HCT116 (cell line): ENCODE data around the gene ZNF579. TPM values are rescaled to one million over a fixed set of nuclear protein-coding genes. Genes with fewer than 3 reads are reported as not detected.
A peak's percentile ranks its signal among the peaks of the same experiment; 100 is the strongest.

Experiments used
- ATAC-seq: fragments of 200-7000 bp; cut with Tn5 transposase; 2 replicates; pipeline ENCODE4 v1.9.1; 2020; ENCODE audit warnings: mild to moderate bottlenecking, moderate library complexity
- BruUV-seq: library from RNA; stranded (reverse); fragments of 400-500 nt; replicated peaks from 2 replicates; lab custom pipeline; 2021; lab: Mats Ljungman, UMichigan
- CTCF ChIA-PET: fragments of 300-600 bp; sonication (Branson Sonifier 250); formaldehyde crosslinking; loops from one replicate; lab custom pipeline; 2021; ENCODE audit warnings: antibody characterized with exemption; lab: Charles Lee
- POLR2A ChIA-PET: fragments of 300-600, 350-600 bp; sonication (Branson Sonifier 250); formaldehyde crosslinking; loops from one replicate; lab custom pipeline; 2021; ENCODE audit warnings: antibody characterized with exemption; lab: Charles Lee
- RAD21 ChIA-PET, 2 experiments: fragments of 300-600 bp; sonication (Branson Sonifier 250); formaldehyde crosslinking; loops; one replicate each; lab custom pipeline; 2023; ENCODE audit warnings: low total read pairs in 2 of 2; ENCODE audit not compliant: uncharacterized antibody in 2 of 2, unreplicated experiment in 2 of 2, low non-redundant PET in 1 of 2; lab: Charles Lee
- DNase-seq: peaks from one replicate; pipeline ENCODE4 v3.0.0-alpha.2; 2010; ENCODE audit warnings: low read depth, low spot score
- H2AFZ ChIP-seq: fragments of 200-600 bp; shearing (Covaris generic), sonication (generic); 2 replicates; pipeline ENCODE4 v1.6.1; 2017; ENCODE audit warnings: low read depth, mixed run types, mixed read lengths, antibody characterized with exemption, low read length; ENCODE audit not compliant: poor library complexity, severe bottlenecking
- H3K27ac ChIP-seq: 2 replicates; pipeline ENCODE4 v1.5.1; 2012; ENCODE audit warnings: low read depth, low read length
- H3K27me3 ChIP-seq: fragments of 200-600 bp; sonication (generic); 2 replicates; pipeline ENCODE4 v1.6.1; 2016; ENCODE audit warnings: mixed run types, low read length, mixed read lengths; ENCODE audit not compliant: insufficient read depth
- H3K36me3 ChIP-seq, 2 experiments: fragments of 200-500 bp in 1 of 2; fragments of 200-600 bp in 1 of 2; sonication (Bioruptor generic) in 1 of 2; sonication (generic) in 1 of 2; 2 replicates each; pipeline versions ENCODE4 v1.5.1 to v1.6.1; 2014 to 2016; ENCODE audit warnings: low read length in 2 of 2, inconsistent platforms in 1 of 2, mixed read lengths in 1 of 2, mixed run types in 1 of 2; ENCODE audit not compliant: insufficient read depth in 2 of 2, control insufficient read depth in 1 of 2
- H3K4me1 ChIP-seq, 2 experiments: fragments of 200-600 bp in 1 of 2; sonication (generic) in 1 of 2; 2 replicates each; pipeline versions ENCODE4 v1.5.1 to v1.6.1; 2012 to 2017; ENCODE audit warnings: low read length in 2 of 2, inconsistent platforms in 1 of 2, mild to moderate bottlenecking in 1 of 2, mixed read lengths in 1 of 2, mixed run types in 1 of 2, moderate library complexity in 1 of 2; ENCODE audit not compliant: insufficient read depth in 2 of 2, control insufficient read depth in 1 of 2
- H3K4me2 ChIP-seq: fragments of 200-600 bp; sonication (generic); 2 replicates; pipeline ENCODE4 v1.6.1; 2017; ENCODE audit warnings: mixed run types, low read length, mixed read lengths
- H3K4me3 ChIP-seq, 2 experiments: fragments of 200-600 bp in 1 of 2; sonication (generic) in 1 of 2; replicated peaks in 1 of 2; 2 replicates each; pipeline ENCODE4 v1.5.1; 2011 to 2016; ENCODE audit warnings: low read length in 2 of 2, control low read depth in 1 of 2, low read depth in 1 of 2, mild to moderate bottlenecking in 1 of 2, mixed read lengths in 1 of 2, mixed run types in 1 of 2
- H3K79me2 ChIP-seq: fragments of 200-600 bp; sonication (generic); 2 replicates; pipeline ENCODE4 v1.6.1; 2017; ENCODE audit warnings: mild to moderate bottlenecking, mixed run types, low read length, moderate library complexity, mixed read lengths; ENCODE audit not compliant: insufficient read depth
- H3K9ac ChIP-seq: fragments of 200-600 bp; sonication (generic); 2 replicates; pipeline ENCODE4 v1.6.1; 2016; ENCODE audit warnings: low read length, mixed read lengths
- H3K9me2 ChIP-seq: fragments of 200-600 bp; sonication (generic), shearing (Covaris generic); 2 replicates; pipeline ENCODE4 v1.6.1; 2017; ENCODE audit warnings: mixed run types, mild to moderate bottlenecking, moderate library complexity; ENCODE audit not compliant: insufficient read depth
- H3K9me3 ChIP-seq, 2 experiments: fragments of 200-500 bp in 1 of 2; fragments of 200-600 bp in 1 of 2; sonication (Bioruptor generic) in 1 of 2; sonication (generic) in 1 of 2; 2 replicates each; pipeline ENCODE4 v1.6.1; 2014 to 2017; ENCODE audit warnings: low read length in 2 of 2, mixed read lengths in 2 of 2, inconsistent platforms in 1 of 2, low read depth in 1 of 2, mild to moderate bottlenecking in 1 of 2, mixed run types in 1 of 2, moderate library complexity in 1 of 2; ENCODE audit not compliant: control insufficient read depth in 1 of 2, insufficient read depth in 1 of 2
- H4K20me1 ChIP-seq: fragments of 200-600 bp; sonication (generic), shearing (Covaris generic); 2 replicates; pipeline ENCODE4 v1.6.1; 2017; ENCODE audit warnings: mixed run types, mild to moderate bottlenecking, moderate library complexity; ENCODE audit not compliant: insufficient read depth
- CBX3 ChIP-seq: IDR thresholded peaks from 2 replicates; pipeline ENCODE4 v1.6.1; 2012; ENCODE audit warnings: low read depth
- CEBPB ChIP-seq: IDR thresholded peaks from 2 replicates; pipeline ENCODE4 v1.6.1; 2012; ENCODE audit warnings: low read depth
- EGR1 ChIP-seq: IDR thresholded peaks from 2 replicates; pipeline ENCODE4 v1.6.1; 2012; ENCODE audit warnings: low read depth
- ELF1 ChIP-seq: IDR thresholded peaks from 2 replicates; pipeline ENCODE4 v1.6.1; 2012; ENCODE audit warnings: low read depth, borderline replicate concordance
- EZH2 ChIP-seq: fragments of 200-600 bp; sonication (generic); IDR thresholded peaks from 2 replicates; pipeline ENCODE4 v1.6.1; 2017; ENCODE audit warnings: antibody characterized with exemption, mixed run types
- EZH2phosphoT487 ChIP-seq: fragments of 200-600 bp; IDR thresholded peaks from 2 replicates; pipeline ENCODE4 v1.6.1; 2018; ENCODE audit warnings: antibody characterized with exemption, borderline replicate concordance
- POLR2A ChIP-seq: IDR thresholded peaks from 2 replicates; pipeline ENCODE4 v1.7.0; 2011; ENCODE audit warnings: borderline replicate concordance; ENCODE audit not compliant: insufficient read depth, insufficient read length; ENCODE audit errors: extremely low read depth
- POLR2AphosphoS5 ChIP-seq: IDR thresholded peaks from 2 replicates; pipeline ENCODE4 v1.6.1; 2011; ENCODE audit warnings: mild to moderate bottlenecking, low read depth, low read length, moderate library complexity
- SP1 ChIP-seq: IDR thresholded peaks from 2 replicates; pipeline ENCODE4 v1.6.1; 2012; ENCODE audit warnings: low read depth
- SRF ChIP-seq: IDR thresholded peaks from 2 replicates; pipeline ENCODE4 v1.6.1; 2012; ENCODE audit warnings: low read depth
- TCF7L2 ChIP-seq: IDR thresholded peaks from 2 replicates; pipeline ENCODE4 v1.7.0; 2011; ENCODE audit warnings: borderline replicate concordance, inconsistent platforms; ENCODE audit not compliant: insufficient read depth, insufficient read length; ENCODE audit errors: extremely low read depth
- ZFX ChIP-seq: fragments of 450-650 bp; IDR thresholded peaks from 2 replicates; pipeline ENCODE4 v1.6.1; 2017
- intact Hi-C: fragments of 100-400 bp; cut with micrococcal nuclease; formaldehyde crosslinking; loops from 2 replicates; pipeline ENCODE4 v1.10.0; 2022
- total RNA-seq: library from RNA; stranded (reverse); gene quantifications from one replicate; pipeline ENCODE4 v1.2.1, GENCODE V29; 2021; ENCODE audit not compliant: unreplicated experiment
- TF ChIP-seq, protein P1 (sequence below): IDR thresholded peaks from 2 replicates; pipeline ENCODE4 v1.6.1; 2011; ENCODE audit warnings: mild to moderate bottlenecking, low read length, moderate library complexity; ENCODE audit not compliant: insufficient replicate concordance; ENCODE audit errors: extremely low read depth
- TF ChIP-seq, protein P2 (sequence below): IDR thresholded peaks from 2 replicates; pipeline ENCODE4 v1.6.1; 2012; ENCODE audit warnings: low read depth
- TF ChIP-seq, protein P3 (sequence below): IDR thresholded peaks from 2 replicates; pipeline ENCODE4 v1.6.1; 2012

ZNF579 gene
- total RNA-seq, 1 experiment from 2014 or later = 24.1 TPM

DNA sequence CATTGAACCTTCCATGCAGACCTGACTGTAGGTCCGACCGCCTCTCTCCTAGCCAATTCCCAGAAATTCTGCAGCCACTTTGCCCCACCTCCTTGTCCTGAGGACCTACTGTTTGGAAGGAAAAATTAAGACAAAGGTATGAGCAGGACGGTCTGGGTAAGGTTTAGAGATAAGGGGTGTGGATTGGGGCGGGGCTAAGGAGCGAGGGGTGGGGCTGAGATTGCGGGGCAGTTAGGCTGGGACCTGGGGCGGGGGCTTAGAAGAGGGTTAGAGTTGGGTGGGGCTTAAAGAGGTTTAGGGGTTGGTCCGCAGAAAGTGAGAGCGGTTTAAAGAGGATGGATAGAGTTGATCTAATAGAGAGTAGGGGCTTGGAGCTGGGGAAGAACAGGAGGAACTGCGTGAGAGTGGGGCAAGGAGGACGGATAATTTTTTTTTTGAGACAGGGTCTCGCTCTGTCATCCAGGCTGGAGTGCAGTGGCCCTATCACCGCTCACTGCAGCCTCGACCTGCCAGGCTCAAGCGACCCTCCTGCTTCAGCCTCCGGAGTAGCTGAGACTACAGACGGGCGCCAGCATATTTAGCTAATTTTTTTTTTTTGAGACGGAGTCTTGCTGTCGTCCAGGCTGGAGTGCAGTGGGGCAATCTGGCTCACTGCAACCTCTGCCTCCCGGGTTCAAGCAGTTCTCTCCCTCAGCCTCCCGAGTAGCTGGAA is 23.1 kb upstream of the ZNF579 start:
- CTCF ChIA-PET = interaction anchor here (1.1 to 1.3 kb wide), 3 partner anchors 21 to 136 kb away, joined by 3 to 5 read pairs (median 4); partner anchors contain the start of gene ZNF784
- peak overlapping the region; percentile 98 for H3K27ac ChIP-seq

More for the DNA sequence above, 23.1 kb upstream of the ZNF579 start:
- H3K36me3 ChIP-seq = peaks cover 4 to 9% of the 10 kb centered on the region in 2 experiments; a peak in 2 of 4 replicates
- ChIA-PET RAD21 (interaction anchor here in 1 of 2 experiments (1.1 kb wide), 1 partner anchor 16 kb away, joined by 3 read pairs; no protein-coding TSS in a partner anchor), POLR2A (interaction anchor here (1.1 to 1.6 kb wide), 4 partner anchors 21 to 196 kb away, joined by 4 to 10 read pairs (median 5); partner anchors contain the start of genes UBE2S, ZNF628 and ZNF784)
- BruUV-seq = no TSS peak
- ATAC-seq (no peak), DNase-seq (no peak)
- H3K79me2 ChIP-seq = peaks cover 32% of the 10 kb centered on the region
- intact Hi-C loops = no loop called here
- H3K27me3 ChIP-seq = no peaks in the 10 kb centered on the region
- no peak overlapping the region for H2AFZ ChIP-seq
- no peaks in the 10 kb centered on the region for H3K9me2 ChIP-seq
- peak overlapping the region; percentile 92; the same call in 1 of the 2 replicates for H3K9ac ChIP-seq
- TF ChIP-seq EZH2phosphoT487 = no peak
- no peak for TF ChIP-seq ELF1
- no peak for TF ChIP-seq POLR2A
- no peak for TF ChIP-seq EGR1
- no peak for TF ChIP-seq SRF
- TF ChIP-seq TCF7L2 = no peak
- TF ChIP-seq EZH2 = no peak
- TF ChIP-seq, protein P1, sequence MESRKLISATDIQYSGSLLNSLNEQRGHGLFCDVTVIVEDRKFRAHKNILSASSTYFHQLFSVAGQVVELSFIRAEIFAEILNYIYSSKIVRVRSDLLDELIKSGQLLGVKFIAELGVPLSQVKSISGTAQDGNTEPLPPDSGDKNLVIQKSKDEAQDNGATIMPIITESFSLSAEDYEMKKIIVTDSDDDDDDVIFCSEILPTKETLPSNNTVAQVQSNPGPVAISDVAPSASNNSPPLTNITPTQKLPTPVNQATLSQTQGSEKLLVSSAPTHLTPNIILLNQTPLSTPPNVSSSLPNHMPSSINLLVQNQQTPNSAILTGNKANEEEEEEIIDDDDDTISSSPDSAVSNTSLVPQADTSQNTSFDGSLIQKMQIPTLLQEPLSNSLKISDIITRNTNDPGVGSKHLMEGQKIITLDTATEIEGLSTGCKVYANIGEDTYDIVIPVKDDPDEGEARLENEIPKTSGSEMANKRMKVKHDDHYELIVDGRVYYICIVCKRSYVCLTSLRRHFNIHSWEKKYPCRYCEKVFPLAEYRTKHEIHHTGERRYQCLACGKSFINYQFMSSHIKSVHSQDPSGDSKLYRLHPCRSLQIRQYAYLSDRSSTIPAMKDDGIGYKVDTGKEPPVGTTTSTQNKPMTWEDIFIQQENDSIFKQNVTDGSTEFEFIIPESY = no peak
- TF ChIP-seq, protein P2, sequence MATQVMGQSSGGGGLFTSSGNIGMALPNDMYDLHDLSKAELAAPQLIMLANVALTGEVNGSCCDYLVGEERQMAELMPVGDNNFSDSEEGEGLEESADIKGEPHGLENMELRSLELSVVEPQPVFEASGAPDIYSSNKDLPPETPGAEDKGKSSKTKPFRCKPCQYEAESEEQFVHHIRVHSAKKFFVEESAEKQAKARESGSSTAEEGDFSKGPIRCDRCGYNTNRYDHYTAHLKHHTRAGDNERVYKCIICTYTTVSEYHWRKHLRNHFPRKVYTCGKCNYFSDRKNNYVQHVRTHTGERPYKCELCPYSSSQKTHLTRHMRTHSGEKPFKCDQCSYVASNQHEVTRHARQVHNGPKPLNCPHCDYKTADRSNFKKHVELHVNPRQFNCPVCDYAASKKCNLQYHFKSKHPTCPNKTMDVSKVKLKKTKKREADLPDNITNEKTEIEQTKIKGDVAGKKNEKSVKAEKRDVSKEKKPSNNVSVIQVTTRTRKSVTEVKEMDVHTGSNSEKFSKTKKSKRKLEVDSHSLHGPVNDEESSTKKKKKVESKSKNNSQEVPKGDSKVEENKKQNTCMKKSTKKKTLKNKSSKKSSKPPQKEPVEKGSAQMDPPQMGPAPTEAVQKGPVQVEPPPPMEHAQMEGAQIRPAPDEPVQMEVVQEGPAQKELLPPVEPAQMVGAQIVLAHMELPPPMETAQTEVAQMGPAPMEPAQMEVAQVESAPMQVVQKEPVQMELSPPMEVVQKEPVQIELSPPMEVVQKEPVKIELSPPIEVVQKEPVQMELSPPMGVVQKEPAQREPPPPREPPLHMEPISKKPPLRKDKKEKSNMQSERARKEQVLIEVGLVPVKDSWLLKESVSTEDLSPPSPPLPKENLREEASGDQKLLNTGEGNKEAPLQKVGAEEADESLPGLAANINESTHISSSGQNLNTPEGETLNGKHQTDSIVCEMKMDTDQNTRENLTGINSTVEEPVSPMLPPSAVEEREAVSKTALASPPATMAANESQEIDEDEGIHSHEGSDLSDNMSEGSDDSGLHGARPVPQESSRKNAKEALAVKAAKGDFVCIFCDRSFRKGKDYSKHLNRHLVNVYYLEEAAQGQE = no peak
- TF ChIP-seq SP1 = no peak
- TF ChIP-seq CEBPB = no peak
- TF ChIP-seq, protein P3, sequence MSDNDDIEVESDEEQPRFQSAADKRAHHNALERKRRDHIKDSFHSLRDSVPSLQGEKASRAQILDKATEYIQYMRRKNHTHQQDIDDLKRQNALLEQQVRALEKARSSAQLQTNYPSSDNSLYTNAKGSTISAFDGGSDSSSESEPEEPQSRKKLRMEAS = no peak
- no peak for TF ChIP-seq CBX3
- TF ChIP-seq ZFX = no peak
- TF ChIP-seq POLR2AphosphoS5 = no peak
- no peaks in the 10 kb centered on the region for H3K9me3 ChIP-seq
- H3K4me2 ChIP-seq = peak overlapping the region; percentile 86
- peaks cover 26 to 46% of the 10 kb centered on the region in 2 experiments for H3K4me1 ChIP-seq
- H3K4me3 ChIP-seq = no peak overlapping the region; a peak in 1 of 4 replicates
- H4K20me1 ChIP-seq = no peaks in the 10 kb centered on the region
